ENCODE results near the gene PARP12. TPM values are rescaled to one million over a fixed set of nuclear protein-coding genes. Genes with fewer than 3 reads are reported as not detected.

The PARP12 gene
- total RNA-seq, 1 experiment from 2014 or later, result 11.7 TPM

DNA sequence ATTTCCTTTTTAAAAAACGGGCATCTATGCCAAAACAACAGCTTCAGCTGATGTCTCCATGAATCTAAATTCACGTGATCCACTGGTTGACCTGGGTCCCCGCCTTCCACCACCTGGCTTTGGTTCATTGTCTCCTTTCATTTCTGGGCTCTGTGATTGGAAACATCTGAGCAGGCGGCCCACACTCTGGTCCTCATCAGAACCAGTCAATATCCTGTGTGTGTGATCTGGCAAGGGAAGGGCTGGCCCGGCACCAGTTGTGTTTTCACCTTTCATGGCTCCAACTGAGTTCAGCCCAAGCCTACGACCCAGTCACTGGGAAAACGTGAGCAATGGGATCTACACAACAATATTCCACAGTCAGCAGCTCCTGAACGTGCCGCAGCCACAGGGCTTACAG lies 46.2 kb downstream of the PARP12 start:
- DNase-seq (ENCODE audit: low read depth), result no peak

DNA sequence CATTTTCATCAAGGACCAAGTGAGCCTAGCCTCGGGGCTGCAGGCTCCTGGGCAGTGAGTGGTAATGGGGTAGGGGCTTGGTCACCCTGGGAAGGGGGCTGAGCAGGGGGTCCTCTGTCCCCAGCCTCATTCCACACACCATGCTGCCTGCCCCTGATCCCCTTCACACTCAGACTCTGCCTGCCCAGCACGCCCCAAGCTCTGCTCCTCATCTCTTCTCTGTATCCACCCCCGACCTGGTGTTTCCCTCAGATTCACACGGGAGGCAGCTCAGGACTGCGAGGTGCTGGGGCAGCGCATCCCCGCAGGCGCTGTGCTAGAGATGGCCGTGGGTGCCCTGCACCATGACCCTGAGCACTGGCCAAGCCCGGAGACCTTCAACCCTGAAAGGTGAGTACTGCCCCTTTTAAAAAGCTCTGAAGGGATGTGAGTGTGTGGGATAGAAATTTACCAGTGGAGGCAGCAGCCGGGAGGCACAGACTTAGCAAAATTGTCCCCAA lies 47.2 kb downstream of the PARP12 start:
- DNase-seq (ENCODE audit: low read depth), result no peak

- no peak for DNase-seq (ENCODE audit: low read depth)
These were observed 48.6 kb downstream of the PARP12 start for GRCh38 chr7:140014123-140014522.

GRCh38 chr7:140013676-140014075 lies 49.1 kb downstream of the PARP12 start:
- no peak for DNase-seq (ENCODE audit: low read depth)

- DNase-seq (ENCODE audit: low read depth), result no peak
These were observed 52.4 kb downstream of the PARP12 start for GRCh38 chr7:140010194-140010895.

DNA sequence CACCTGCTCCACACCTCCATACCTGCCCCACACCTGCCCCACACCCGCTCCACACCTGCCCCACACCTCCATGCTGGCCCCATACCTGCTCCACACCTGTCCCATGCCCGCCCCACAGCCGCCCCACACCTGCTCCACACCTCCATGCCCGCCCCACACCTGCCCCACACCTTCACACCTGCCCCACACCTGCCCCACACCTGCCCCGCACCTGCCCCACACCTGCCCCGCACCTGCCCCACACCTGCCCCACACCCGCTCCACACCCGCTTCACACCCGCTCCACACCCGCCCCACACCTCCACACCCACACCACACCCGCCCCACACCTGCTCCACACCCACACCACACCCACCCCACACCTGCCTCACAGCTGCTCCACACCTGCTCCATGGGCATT lies 53.0 kb downstream of the PARP12 start:
- no peak for DNase-seq (ENCODE audit: low read depth)

DNA sequence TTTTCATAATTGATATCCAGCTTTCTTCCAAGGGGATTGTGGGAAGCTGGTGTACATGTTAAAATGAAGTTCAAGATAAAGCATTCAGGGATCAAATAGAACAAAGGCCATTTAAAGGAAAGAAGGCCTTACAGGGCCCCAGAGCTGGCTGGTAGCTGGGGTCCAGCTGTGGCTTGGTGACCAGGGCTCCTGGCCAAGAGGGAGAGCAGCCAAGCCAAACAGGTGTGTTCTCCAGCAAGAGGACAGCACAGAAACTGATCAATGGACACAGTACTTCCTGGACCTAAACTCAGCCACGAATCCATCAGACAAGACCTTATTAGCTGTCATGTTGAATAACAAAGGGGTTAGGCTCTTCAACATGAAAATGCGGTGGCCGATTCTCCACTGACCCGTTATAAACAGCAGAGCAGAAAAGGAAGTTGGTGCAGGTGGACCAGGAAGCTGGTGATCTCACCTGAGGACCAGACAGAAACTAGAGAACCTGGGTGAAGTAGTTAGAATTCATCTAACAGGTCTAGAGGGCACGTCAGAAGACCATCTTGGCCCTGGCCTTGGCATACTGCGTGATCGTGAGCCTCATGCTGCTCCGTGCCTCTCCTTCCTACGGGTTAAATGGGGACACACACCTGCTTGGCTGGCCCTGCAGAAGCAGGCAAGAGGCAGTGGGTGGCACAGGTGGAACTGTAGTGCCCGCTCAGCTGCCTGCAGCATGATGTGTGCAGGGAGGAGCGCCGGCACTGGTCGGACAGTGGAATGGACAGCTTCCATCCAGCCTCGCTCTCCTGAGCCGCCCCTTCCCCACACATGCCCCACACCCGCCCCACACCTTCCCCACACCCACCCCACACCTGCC lies 53.8 kb downstream of the PARP12 start:
- no peak for DNase-seq (ENCODE audit: low read depth)

DNA sequence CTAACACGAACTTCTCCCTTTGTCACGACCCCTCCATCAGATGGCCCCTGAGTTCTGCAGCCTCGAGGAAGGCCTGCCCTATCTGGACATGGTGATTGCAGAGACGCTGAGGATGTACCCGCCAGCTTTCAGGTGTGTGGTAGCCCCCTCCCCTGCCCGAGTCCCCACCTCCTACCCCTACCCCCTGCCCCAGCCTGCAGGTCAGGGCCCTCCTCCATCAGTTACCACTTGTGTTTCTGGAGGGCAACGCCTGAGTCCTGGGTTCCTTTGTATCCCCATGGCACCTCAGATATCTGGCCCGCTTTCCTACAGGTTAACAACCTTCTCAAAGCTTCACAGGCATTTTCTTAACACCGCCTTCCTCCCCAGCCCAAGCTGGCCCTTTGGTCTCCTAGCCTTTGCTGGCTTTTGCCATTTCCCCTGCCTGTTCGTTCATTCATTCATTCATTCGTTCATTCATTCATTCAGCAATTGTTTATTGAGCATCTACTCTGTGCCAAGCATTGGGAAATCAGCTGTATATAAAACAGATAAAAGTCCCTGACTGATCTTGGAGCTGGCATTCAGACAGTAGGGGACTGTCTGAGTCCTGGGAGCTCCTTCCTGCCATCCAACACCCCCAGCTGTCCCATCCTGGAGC lies 55.6 kb downstream of the PARP12 start:
- DNase-seq (ENCODE audit: low read depth), result no peak

DNA sequence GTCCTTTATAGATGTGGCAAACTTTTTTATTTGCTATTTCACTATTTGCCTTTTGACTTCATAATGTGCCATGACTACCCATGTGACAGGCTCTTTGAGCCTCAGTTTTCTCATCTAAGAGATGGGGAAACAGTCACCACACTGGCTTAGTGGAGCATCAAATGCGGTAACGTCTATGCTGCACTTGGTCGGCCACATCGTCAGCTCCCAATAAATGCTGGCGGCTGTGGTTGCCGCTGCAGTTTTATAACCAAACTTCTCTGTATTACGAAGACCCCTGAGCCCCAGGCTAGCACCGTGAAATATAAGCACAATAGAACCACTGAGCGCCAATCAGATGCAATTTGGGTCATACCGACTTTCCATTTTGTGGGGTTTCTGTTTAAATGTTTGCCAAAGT lies 56.2 kb downstream of the PARP12 start:
- no peak for DNase-seq (ENCODE audit: low read depth)

GRCh38 chr7:140005754-140006503 lies 56.8 kb downstream of the PARP12 start:
- DNase-seq (ENCODE audit: low read depth), result peak; percentile 29

DNA sequence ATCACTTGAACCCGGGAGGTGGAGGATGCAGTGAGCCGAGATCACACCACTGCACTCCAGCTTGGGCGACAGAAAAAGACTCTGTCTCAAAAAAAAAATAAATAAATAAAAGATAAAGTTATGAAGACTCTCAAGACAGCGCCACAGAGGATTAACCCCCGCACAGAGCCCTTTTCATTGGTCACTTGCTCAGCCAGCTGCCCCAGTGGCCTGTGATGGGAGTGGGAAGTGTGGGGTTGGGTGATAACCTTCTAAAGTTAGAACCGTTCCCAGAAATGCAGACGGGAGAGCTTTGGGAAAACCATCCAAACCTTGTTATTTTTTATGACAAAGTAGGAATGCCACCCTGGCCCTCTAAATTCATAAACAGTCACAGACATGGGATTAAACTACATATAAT lies 57.4 kb downstream of the PARP12 start:
- DNase-seq (ENCODE audit: low read depth), result no peak

- no peak for DNase-seq (ENCODE audit: low read depth)
These were observed 58.1 kb downstream of the PARP12 start for GRCh38 chr7:140004672-140005071.

DNA sequence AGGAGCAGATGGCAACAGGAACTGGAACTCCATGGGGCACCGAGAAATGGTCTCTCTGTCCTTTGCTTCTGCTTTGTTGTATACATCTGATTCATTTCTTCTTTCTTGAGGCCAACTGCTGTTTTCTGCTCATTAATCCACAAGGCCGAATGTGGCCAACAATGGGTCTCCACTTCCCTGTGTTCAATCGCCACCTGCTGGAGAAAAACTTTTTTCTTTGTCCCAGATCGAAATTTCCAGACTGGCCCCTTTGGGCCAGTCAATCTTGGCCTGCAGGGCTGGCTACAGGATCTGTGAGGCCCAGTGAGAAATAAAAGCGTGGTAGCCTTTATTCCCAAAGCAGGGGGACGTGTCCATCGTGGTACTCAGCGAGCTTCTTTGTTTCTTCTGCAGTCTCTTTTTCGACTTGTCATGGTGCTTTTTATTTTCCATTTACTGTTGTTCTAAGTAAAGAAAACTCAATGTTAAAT lies 58.8 kb downstream of the PARP12 start:
- DNase-seq (ENCODE audit: low read depth), result peak; percentile 59

GRCh38 chr7:140000666-140001268 lies 62.0 kb downstream of the PARP12 start:
- DNase-seq (ENCODE audit: low read depth), result no peak

GRCh38 chr7:139999516-139999915 lies 63.2 kb downstream of the PARP12 start:
- DNase-seq (ENCODE audit: low read depth), result no peak

DNA sequence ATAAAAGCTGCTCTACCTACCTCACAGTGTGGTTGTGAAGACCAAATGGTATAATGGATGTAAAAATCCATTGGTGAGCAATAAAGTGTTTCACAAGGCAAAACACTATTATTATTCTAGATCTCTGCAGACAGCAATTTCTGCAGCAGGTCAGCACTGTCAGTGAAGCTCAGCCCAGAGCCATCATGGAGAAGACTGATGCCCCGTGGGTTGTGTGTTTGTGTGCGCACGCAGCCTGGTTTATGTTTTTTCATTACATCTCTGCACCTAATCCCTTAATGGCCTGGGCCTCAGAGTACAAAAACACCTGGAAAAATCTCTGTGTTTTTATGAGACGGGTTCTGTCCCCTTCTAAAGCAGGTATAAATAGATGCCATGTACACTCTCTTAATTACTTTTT lies 64.2 kb downstream of the PARP12 start:
- DNase-seq (ENCODE audit: low read depth), result no peak

DNA sequence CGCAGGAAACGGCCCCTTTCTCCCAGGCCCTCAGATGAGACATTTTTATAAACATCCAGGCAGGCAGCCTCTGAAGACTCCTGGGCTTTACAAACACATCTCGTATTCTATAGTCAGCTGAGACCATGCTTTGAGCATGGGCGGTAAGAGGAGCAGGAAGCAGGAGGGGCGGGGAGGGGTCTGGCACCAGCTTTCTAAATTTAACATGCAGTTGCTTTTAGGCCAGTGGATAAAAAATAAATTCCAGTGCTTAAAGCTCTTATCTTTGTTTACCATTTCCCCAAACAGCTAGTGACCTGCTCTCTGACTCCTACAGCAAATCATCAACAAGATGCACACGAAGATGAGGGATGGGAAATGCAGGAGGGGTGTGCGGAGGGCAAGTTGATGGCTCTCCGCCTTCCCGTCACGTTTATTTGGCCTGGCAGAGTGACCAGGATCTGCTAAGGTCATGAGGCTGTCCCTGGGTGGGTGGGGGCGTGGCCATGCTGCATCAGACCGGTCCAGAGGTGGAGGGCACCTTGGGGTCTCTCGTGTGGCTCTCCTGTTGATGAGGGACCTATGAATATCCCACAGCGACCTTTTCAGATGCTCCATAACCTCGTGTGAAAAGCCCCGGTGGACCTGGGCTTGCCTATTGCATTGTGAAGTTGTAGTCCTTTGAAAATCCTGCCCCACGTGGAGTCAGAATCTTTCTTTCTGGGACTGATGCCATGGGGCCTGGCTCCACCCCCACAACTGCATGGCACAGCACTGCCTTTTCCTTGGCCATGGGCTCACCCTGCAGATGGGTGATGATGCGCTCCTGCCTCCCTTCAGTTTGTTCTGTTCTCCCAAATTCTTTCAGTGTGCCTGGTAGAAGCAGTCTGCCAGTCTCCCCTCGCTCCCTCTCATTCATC lies 67.5 kb downstream of the PARP12 start:
- peak; percentile 19 for DNase-seq (ENCODE audit: low read depth)

GRCh38 chr7:139994356-139994755 lies 68.4 kb downstream of the PARP12 start:
- no peak for DNase-seq (ENCODE audit: low read depth)

DNA sequence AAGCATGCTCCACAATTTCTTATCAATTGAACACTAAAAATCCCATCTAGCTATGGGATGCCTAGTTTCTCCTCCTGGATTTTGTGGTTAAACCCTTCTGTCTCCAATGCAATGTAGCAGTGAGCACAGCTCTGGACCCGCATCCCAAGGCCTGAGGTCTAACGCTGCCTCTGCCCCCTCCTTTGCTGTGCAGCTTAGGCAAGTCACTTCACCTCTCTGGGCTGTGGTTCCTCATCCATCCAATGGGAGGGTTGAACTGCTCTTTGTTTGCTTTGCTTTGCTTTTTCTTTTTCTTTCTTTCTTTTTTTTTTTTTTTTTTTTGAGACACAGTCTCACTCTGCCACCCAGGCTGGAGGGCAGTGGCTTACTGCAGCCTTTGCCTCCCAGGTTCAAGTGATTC lies 69.2 kb downstream of the PARP12 start:
- DNase-seq (ENCODE audit: low read depth), result no peak

DNA sequence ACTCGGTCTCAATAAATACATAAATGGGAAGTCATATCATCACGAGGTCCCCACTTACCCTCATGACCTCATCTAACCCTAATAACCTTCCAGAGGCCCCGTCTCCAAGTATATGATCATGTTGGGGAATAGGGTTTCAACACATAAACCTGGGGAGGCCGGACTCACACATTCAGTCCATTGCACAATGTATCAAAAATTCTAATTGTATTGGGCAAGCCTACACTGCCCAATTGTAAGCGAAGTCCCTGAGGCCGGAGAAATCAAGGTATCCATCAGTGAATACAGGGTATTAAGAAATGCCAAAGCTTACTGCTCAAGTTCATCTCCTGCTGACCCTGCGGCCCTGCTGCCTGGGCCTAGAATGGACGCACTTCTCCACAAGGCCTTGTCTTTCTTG lies 69.6 kb downstream of the PARP12 start:
- DNase-seq (ENCODE audit: low read depth), result no peak
